IPS DF 4.7 (cell line): ENCODE results near the gene KRTAP3-1.

Experiments used
- DNase-seq: peaks from one replicate; pipeline ENCODE4 v3.0.0-alpha.2; 2013; ENCODE audit warnings: low spot score; ENCODE audit errors: extremely low read depth

The KRTAP3-1 gene

GRCh38 chr17:40980117-40980516, 28.8 kb downstream of the KRTAP3-1 start:
- no peak for DNase-seq

GRCh38 chr17:40978575-40979151, 30.3 kb downstream of the KRTAP3-1 start:
- DNase-seq = no peak

GRCh38 chr17:40975516-40975915, 33.4 kb downstream of the KRTAP3-1 start:
- DNase-seq = no peak

- no peak for DNase-seq
These were observed 34.6 kb downstream of the KRTAP3-1 start for GRCh38 chr17:40974366-40974765.

GRCh38 chr17:40967582-40967981, 41.3 kb downstream of the KRTAP3-1 start:
- no peak for DNase-seq

- no peak for DNase-seq
These were observed 42.1 kb downstream of the KRTAP3-1 start, which contains the start of gene KRT39 for GRCh38 chr17:40966848-40967247. KRT39 (minus strand) TSS chr17:40966948; CDS start chr17:40966856, 92 bp downstream.

- DNase-seq = no peak
These were observed 45.1 kb downstream of the KRTAP3-1 start for GRCh38 chr17:40963838-40964237.

- no peak for DNase-seq
These were observed 46.8 kb downstream of the KRTAP3-1 start for GRCh38 chr17:40962059-40962561.

GRCh38 chr17:40961591-40961990, 47.3 kb downstream of the KRTAP3-1 start:
- DNase-seq = no peak

- DNase-seq = no peak
These were observed 48.8 kb downstream of the KRTAP3-1 start for GRCh38 chr17:40960144-40960543.
